PC-9 (cell line): Measurements from ENCODE around the gene DYSF.

ENCODE experiments used
- EZH2 ChIP-seq: fragments of 200-600 bp; sonication (generic); IDR thresholded peaks from 2 replicates; pipeline ENCODE4 v1.8.0; 2017; ENCODE audit warnings: antibody characterized with exemption, low read depth
- TF ChIP-seq, protein P1 (sequence below): fragments of 200-600 bp; sonication (generic); conservative IDR thresholded peaks from 2 replicates; pipeline ENCODE4 v1.6.1; 2017; ENCODE audit warnings: mixed run types, antibody characterized with exemption, mild to moderate bottlenecking, moderate library complexity

DNA sequence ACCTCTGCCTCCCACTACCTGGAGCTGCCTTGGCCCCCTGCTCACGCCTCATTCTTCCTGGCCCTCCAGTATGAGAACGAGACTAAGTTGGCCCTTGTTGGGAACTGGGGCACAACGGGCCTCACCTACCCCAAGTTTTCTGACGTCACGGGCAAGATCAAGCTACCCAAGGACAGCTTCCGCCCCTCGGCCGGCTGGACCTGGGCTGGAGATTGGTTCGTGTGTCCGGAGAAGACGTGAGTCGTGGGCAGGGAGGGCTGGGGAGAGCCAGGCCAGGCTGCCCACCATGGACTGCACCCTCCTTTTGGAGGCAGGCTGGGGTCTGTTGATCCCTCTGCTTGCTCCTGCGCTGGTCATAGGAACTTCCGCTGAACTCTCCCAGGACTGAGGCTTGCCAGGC lies 114.7 kb downstream of the DYSF start:
- TF ChIP-seq, protein P1, sequence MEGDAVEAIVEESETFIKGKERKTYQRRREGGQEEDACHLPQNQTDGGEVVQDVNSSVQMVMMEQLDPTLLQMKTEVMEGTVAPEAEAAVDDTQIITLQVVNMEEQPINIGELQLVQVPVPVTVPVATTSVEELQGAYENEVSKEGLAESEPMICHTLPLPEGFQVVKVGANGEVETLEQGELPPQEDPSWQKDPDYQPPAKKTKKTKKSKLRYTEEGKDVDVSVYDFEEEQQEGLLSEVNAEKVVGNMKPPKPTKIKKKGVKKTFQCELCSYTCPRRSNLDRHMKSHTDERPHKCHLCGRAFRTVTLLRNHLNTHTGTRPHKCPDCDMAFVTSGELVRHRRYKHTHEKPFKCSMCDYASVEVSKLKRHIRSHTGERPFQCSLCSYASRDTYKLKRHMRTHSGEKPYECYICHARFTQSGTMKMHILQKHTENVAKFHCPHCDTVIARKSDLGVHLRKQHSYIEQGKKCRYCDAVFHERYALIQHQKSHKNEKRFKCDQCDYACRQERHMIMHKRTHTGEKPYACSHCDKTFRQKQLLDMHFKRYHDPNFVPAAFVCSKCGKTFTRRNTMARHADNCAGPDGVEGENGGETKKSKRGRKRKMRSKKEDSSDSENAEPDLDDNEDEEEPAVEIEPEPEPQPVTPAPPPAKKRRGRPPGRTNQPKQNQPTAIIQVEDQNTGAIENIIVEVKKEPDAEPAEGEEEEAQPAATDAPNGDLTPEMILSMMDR = no peak
- TF ChIP-seq EZH2 = no peak
